GM13976 (cell line): ENCODE results near the gene CAPN8.

Experiments
- DNase-seq: peaks from one replicate; pipeline ENCODE4 v3.0.0; 2012; ENCODE audit warnings: low spot score
- CTCF ChIP-seq: IDR thresholded peaks from 2 replicates; pipeline ENCODE4 v1.5.1; 2012; ENCODE audit warnings: borderline replicate concordance, mild to moderate bottlenecking; ENCODE audit not compliant: insufficient read depth; ENCODE audit errors: extremely low read depth, missing control alignments, control extremely low read depth
- in situ Hi-C: fragments of 300-500 bp; cut with MboI; formaldehyde crosslinking; loops from one replicate; pipeline ENCODE4 v1.12.0; 2022; ENCODE audit warnings: low sequenced_read_pairs, mixed read lengths, inconsistent platforms; ENCODE audit not compliant: unreplicated experiment

CAPN8 gene

GRCh38 chr1:223708001-223708359 lies 42.5 kb upstream of the CAPN8 start:
- TF ChIP-seq CTCF = no peak
- in situ Hi-C loops = no loop called here
- DNase-seq = no peak

GRCh38 chr1:223707256-223708000 lies 41.9 kb upstream of the CAPN8 start:
- no peak for DNase-seq
- in situ Hi-C loops = no loop called here
- TF ChIP-seq CTCF = no peak

GRCh38 chr1:223706077-223706973 lies 40.8 kb upstream of the CAPN8 start:
- in situ Hi-C loops = no loop called here
- TF ChIP-seq CTCF = no peak
- DNase-seq = no peak

GRCh38 chr1:223704921-223705878 lies 39.7 kb upstream of the CAPN8 start:
- TF ChIP-seq CTCF = no peak
- DNase-seq = no peak
- in situ Hi-C loops = no loop called here

GRCh38 chr1:223703668-223704013 lies 38.1 kb upstream of the CAPN8 start:
- in situ Hi-C loops = no loop called here
- no peak for DNase-seq
- TF ChIP-seq CTCF = no peak
